ENCODE data around the gene TOX2. TPM values are rescaled to one million over a fixed set of nuclear protein-coding genes. Genes with fewer than 3 reads are reported as not detected.

The TOX2 gene
- total RNA-seq, 1 experiment from 2014 or later, result not detected

- TF ChIP-seq CTCF (IDR thresholded peaks at IDR 0.05; ENCODE audit: unreplicated experiment), result no peak
- Mint-ChIP-seq H3K36me3 (ENCODE audit: insufficient read depth, unreplicated experiment) (no peaks in the 10 kb centered on the region), H3K4me3 (ENCODE audit: low read depth, unreplicated experiment) (no peak overlapping the region), H3K27ac (ENCODE audit: unreplicated experiment) (no peak overlapping the region), H3K4me1 (ENCODE audit: low read depth, unreplicated experiment) (no peaks in the 10 kb centered on the region), H3K27me3 (ENCODE audit: unreplicated experiment) (peaks cover 100% of the 10 kb centered on the region), H3K9me3 (ENCODE audit: low read depth, unreplicated experiment) (no peaks in the 10 kb centered on the region)
- BruUV-seq (replicated peaks), result no TSS peak
- DNase-seq, result no peak
- intact Hi-C loops (cut with micrococcal nuclease; ENCODE audit: unreplicated experiment), result no loop called here
- CTCF ChIA-PET, result no interaction called here
Observed at GRCh38 chr20:44065401-44066340, 151.0 kb downstream of the TOX2 start.

- Mint-ChIP-seq H3K9me3 (ENCODE audit: low read depth, unreplicated experiment) (no peaks in the 10 kb centered on the region), H3K4me1 (ENCODE audit: low read depth, unreplicated experiment) (no peaks in the 10 kb centered on the region), H3K36me3 (ENCODE audit: insufficient read depth, unreplicated experiment) (no peaks in the 10 kb centered on the region), H3K27ac (ENCODE audit: unreplicated experiment) (no peak overlapping the region), H3K4me3 (ENCODE audit: low read depth, unreplicated experiment) (no peak overlapping the region), H3K27me3 (ENCODE audit: unreplicated experiment) (peaks cover 100% of the 10 kb centered on the region)
- CTCF ChIA-PET, result no interaction called here
- no peak for TF ChIP-seq CTCF (IDR thresholded peaks at IDR 0.05; ENCODE audit: unreplicated experiment)
- intact Hi-C loops (cut with micrococcal nuclease; ENCODE audit: unreplicated experiment), result no loop called here
- no peak for DNase-seq
- no TSS peak for BruUV-seq (replicated peaks)
Observed at GRCh38 chr20:44066645-44067606, 152.3 kb downstream of the TOX2 start.

- peaks cover 100% of the 10 kb centered on the region for H3K27me3 Mint-ChIP-seq (ENCODE audit: unreplicated experiment)
- BruUV-seq (replicated peaks), result no TSS peak
- no peaks in the 10 kb centered on the region for H3K36me3 Mint-ChIP-seq (ENCODE audit: insufficient read depth, unreplicated experiment)
- TF ChIP-seq CTCF (IDR thresholded peaks at IDR 0.05; ENCODE audit: unreplicated experiment), result no peak
- no peak overlapping the region for H3K27ac Mint-ChIP-seq (ENCODE audit: unreplicated experiment)
- no peak overlapping the region for H3K4me3 Mint-ChIP-seq (ENCODE audit: low read depth, unreplicated experiment)
- CTCF ChIA-PET, result interaction anchor here (0.6 kb wide), 2 partner anchors 10 to 50 kb away, joined by 4 to 6 read pairs; no protein-coding TSS in a partner anchor
- intact Hi-C loops (cut with micrococcal nuclease; ENCODE audit: unreplicated experiment), result no loop called here
- H3K4me1 Mint-ChIP-seq (ENCODE audit: low read depth, unreplicated experiment), result no peaks in the 10 kb centered on the region
- DNase-seq, result no peak
- H3K9me3 Mint-ChIP-seq (ENCODE audit: low read depth, unreplicated experiment), result no peaks in the 10 kb centered on the region
Observed at GRCh38 chr20:44067650-44068081, 153.0 kb downstream of the TOX2 start.
